Activated T-helper 9 cell treated with anti-CD3 and anti-CD28 coated beads, Interleukin-2, amount 50 U/mL, for 16 hours (primary cell): ENCODE data around the gene SAMD5.

Source experiments
- DNase-seq: peaks from one replicate; pipeline ENCODE4 v3.0.0-alpha.2; 2020; ENCODE audit warnings: low read depth

Gene SAMD5

DNA sequence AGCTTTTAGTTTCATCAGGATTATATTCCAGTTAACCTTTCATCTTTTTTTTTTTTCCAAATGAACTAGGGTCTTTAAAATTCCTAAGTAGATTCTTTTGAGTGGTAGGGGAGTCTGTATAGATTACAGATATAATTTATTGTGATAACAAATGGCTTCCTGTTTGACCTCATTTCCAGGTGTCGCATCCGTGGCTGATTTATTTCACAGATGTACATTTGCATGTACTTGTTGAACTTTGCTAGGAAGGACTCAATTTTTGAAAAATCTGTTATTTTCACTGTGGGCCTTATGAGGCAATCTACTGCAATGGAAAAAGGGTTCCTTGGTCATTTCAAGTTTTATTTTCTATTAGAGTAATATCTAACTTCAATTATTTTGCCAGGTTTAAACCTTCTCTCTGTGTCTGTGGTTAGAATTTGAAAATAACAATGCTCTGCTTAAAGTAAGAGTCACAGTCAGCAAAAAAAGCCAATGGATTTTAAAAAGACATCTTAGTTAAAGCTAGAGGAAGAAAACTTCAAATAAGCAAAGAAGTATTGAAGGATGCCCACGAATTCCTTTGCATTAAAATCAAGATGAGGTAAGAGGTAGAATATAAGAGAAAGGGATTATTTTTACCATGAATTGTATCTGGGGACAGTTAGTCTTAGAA is 57.9 kb downstream of the SAMD5 start:
- DNase-seq: no peak

DNA sequence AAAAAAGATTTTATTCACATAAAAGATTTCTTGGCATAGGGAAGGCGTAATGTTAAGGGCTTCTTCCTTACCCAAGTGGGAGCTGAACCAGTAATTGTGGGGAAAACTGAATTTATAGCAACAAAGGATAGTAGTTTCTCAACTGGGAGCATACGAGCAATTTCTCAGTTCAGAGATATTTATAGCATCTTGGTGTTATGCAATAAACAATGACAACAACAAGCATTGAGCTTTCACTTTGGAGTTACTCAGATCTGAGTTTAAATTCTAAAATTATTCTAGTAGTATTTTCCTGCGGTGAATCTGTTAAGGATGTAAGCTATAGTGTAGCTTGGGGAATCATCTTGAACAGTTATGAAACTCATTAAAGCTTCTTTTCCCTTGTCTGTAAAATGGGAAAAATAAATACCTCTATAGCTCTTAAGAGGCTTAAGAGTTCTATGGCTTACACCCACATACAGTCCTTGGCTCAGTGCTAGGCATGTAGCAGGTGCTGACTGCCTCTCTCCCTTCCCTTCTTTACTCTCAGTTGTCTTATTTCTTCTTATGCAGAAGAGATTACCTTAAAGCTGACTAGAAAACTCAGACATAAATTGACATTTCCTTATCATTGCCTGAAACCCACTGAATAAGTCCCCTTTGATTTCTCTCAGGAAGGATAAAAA is 58.8 kb downstream of the SAMD5 start:
- no peak for DNase-seq

DNA sequence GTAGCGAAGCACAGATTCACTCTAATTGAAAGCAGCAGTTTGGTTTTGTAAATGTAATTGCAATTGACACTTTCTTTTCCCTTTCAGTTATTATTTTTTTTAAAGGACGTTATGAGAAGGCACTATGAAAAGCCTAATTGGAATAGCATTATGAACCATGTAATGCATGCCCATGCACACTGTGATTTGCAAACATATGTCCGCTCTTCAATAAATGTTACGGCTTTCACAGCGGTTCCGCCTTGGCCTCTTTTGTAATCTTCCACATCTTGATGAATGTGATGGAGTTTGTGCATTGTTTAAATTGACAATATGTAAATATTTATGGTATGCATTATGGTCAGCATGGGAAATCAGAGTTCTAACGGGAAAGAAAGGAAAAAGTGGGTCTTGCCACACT is 61.3 kb downstream of the SAMD5 start:
- DNase-seq: no peak

DNA sequence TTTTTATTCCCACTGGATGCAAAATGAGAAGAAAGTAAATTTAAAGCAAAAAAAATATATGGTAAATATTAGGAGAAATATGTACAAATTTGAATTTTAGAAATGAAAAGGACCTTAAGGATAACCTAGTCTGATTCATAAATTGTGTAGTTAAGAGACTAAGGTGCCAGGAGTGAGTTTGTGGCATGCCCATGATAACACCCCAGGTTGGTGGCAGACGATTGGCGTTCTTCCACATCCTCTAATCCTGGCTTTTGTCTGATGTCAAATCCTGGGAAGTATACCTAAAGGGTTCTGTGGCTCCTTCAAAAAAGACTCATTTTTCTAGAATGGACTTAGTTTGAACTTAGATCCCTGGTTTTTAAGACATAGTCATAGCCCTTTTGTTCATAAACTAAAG is 62.2 kb downstream of the SAMD5 start:
- DNase-seq: no peak

DNA sequence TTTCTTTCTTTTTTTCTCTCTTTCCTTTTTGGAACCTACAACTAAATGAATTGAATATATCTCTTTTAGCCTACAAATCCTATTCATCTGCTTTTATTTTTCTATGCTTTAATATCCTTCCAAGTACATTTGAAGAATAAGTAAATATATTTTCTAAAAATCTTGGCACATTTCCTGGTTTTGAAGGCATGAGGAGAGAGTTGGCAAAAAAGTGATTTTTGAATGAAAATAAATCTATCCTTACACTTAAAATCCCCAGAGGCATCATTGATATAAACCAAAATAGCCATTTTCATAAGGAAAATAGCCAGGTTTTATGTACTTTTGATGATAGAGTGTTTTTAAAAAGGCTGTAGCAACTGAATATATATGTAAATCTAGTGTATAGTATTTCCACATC is 69.0 kb downstream of the SAMD5 start:
- DNase-seq: no peak

DNA sequence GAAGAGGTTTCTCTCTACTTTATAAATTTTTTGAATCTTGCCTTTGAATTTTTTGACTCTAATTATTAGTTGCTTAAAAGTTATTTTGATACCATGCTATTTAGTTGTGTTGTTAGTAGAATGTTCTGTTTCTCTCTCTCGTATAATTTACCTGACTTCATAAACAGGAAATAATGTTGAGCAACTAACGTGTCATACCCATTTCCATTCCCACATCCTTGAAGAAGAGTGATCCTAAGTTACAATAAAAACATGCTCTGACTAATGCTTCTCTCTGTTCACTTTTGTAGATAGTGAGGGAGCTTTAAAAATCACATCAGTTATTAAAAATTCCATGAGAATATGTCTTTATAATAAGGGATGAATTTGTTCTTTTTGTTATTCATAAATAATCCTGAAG is 69.7 kb downstream of the SAMD5 start:
- DNase-seq: no peak

DNA sequence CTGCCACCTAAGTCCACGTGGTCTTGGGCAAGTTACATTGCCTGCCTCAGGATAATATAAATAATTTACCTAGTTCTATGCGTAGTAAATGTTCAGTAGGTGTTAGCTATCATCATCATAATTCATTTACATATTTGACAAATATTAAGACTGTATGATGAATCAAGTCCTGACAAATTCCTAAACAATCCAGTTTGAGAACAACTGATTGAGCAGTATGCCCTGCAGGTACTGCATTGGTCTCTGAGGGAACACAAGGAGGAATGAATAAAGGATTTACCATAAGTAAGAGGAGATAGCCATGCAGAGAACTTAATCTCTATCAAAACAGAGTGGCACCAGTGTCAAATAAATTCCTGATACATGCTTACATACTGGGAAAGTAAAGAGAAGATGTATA is 70.4 kb downstream of the SAMD5 start:
- no peak for DNase-seq

DNA sequence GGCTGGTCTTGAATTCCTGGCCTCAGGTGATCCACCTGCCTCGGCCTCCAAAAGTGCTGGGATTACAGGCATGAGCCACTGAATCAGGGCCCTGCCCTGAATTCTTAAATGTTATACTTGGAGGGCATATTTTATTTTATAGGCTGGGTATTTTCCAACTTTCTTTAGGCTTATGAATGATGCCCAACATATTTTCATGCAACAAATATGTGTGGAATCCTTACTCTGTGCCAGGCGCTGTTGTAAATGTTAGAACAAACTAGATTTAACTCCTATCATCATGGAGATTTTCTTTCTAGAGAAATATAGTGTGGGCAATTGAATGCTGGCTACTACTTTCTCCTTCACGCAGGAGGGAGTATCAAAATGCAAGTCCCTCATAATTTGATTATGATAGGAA is 71.2 kb downstream of the SAMD5 start:
- DNase-seq: no peak

DNA sequence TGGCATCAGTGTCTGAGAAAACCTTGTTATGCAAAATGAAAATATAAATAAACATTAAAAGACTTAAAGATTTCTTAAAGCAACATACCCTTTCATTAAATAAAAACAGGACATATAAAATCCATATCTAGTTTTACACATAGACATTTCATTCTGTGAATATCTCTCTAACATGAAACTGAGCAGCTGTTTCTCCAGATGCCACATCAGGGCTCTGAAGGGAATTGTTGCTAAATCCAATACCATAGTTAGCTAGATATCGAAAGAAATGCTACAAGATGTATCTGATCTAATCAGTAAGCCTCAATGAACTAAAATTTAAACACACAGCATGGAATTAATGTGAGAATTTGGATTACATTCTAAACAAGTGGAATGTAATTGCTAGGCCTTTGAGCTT is 74.5 kb downstream of the SAMD5 start:
- DNase-seq: no peak

DNA sequence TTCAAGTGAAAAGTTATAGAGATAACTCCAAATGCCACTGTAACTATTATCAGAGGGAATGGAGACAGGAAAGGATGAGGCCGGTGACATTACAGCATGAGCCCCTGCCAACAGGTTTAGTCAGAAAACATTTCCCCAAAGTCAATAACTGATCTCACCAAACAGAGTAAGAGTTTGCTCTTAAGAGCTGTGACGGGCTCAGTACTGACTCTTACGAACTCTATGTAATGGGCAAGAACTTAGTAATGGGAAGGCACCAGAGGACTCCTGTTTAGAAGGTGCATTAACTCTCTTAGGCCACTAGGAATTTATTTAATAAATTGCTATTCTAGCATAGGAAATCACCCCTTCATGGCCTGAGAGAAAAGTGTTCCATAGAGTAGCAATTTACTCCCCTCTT is 76.8 kb downstream of the SAMD5 start:
- DNase-seq: no peak

DNA sequence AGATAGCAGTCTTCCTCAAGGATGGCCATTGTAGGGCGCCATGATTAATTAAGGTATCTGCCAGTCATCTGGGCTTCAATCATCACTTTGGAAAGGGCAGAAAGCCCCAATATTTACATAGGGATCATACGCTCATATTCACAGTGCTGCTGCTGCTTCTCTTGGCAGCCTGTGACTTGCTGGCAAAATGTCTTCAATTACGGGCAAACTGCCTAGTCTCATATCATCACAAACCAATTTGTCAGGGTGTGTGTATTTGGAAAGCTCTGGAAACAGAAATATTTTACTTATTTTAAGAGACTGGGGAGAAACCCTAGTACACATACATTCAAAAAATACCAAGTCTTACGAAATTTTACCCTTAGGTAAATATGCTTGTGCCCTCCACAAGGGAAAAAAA is 77.6 kb downstream of the SAMD5 start:
- DNase-seq: no peak

DNA sequence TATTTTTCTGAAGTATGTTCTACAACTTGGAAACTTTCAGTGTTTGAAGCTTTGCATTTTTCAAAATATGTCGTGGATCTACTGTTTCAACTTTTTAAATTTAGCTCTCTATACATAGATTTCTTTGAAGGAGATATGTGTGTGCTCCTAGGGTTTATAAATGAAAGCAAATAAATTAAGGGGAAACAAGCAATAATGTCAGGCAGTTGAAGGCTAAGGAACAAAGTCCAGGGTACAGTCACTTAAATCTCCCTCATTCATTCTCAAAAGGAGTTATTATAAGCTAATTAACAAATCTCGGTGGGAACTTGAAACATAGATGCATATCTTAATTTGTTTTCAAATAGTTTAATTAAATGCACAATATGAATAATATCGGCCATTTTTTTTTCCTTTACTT is 79.4 kb downstream of the SAMD5 start:
- no peak for DNase-seq

DNA sequence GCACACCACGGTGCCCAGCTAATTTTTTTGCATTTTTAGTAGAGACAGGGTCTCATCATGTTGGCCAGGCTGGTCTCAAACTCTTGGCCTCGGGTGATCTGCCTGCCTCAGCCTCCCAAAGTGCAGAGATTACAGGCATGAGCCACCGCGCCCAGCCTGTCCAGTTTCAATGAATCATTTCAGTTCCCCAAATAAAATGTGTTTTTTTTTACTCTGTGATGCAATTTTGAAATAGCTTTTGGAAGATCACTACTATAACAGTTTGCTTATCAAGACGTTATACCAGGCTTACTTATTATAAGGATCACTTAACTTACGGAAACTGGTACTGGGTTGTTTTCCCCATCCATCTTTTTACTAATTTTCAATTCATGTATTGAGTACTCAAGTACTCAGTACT is 80.0 kb downstream of the SAMD5 start:
- no peak for DNase-seq

DNA sequence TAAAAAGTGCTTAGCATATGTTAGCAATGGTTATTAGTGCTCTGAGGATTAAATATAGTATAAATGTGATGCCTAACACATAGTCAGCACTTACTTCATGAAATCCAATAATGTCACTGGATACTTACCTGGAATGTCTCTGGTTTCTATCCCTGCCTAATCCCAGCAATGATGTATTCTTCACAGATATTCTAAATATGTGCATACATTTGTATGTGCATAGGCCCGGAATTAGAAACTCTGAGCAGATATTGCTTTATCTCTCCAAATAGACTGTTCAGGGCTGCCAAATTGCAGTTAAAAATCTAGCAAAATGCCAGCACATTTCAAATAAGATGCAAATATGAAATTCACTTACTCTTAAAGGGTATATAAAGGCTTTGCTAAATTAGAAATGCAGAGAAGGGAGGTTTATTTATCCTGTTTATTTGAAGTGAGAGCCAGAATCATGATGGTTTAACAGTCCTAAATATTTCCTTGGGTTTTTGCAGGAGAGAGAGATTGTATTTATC is 81.3 kb downstream of the SAMD5 start:
- no peak for DNase-seq

DNA sequence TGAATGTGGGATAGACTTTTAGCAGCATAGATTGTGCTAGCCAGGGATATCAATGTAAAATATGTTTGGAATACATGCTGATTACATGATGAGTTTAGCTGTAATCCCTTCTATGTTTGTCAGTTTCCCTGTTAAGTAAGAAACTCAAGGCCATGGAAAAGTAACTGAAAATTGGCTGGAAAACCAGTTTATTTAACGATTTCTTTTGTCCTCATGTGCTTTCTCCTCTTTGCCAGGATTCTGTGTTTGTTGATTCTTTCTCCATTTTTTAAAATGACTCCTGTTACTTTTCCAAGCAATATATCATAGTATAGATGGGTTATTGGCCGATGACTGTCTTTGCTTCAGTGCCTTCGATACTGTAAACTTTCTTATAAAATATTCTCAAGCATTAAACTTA is 87.5 kb downstream of the SAMD5 start:
- DNase-seq: no peak

DNA sequence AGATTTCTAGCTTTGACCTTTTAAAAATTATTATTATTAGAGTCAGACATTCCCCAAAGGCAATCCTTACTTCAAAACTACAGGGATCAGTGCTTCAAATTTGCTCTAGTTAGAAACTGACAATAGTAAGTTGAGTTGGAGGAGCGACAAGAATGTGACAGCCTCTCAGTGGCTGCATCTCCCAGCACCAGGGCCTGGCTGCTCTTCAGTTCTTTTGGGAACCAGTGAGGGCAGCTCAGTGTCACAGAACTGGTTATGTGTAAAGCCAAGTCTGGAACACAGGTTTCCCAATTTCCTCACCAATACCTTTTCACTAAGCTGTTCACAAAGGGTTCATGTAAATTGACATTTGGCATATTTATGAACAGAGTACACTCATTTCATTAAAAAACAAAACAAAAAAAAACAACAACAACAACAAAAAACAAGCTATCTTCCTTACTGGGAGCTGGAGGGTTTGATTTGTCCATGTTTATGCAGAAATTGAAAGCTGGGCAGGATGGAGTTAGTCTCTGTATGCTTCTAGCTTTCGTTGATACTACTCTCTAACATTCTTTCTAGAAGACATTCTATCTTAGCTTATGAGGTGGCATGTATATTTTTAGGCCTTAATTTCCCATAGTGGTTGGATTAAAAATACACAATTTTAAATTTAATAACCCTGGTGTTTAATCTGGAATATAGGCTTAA is 95.0 kb downstream of the SAMD5 start:
- DNase-seq: no peak

DNA sequence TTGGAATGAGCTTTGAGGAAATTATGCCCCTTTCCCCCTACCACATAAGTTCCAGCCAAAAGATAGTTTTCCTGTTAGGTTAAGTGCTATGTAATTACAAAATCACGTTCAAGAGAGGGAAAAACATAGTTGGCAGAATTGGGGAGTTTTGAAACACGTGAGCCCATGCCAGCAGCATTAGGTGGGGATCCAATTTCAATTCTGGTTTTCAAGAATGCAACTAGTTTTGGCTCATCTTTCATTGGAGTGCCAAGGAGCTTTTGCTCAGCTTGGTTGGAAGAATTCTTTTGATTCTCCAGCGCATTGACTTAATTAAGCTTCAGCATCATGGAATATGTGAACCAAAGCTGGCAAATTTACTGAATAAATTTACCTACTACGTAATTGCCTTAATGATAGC is 95.9 kb downstream of the SAMD5 start:
- no peak for DNase-seq

DNA sequence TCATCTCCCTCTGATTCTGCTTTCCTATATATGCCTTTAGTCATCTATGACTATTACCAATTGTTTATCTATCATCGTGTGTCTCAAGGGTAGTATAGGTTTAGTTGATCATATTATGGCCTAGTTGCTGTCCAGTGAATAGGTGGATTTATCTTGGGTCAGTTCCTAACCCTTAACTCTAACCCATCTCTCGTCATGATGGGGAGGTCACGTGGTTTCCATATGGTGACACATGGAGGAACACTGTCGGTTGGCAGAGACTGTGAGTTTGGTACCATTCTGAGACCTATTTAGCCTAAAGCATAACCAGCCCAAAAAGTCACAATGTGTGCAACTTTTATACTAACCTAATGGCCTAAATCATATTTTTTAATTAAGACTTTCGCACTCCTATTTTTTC is 103.5 kb downstream of the SAMD5 start:
- no peak for DNase-seq

DNA sequence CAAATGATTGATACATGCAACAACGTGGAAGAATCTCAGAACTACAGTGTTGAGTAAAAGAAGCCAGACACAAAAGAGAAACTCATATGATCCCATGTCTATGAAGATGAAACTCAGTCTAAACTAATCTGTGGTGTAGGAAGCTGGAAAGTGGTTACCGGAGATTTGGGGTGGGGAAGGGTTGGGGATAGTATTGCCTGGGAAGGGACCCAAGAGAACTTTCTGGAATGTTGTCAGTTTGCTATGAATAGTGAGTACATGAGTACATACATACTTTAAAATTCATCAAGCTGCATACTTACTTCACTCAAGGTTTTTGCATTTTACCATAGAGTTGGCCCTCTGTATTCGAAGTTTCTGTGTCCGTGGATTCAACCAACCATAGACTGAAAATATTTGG is 106.0 kb downstream of the SAMD5 start:
- DNase-seq: no peak

DNA sequence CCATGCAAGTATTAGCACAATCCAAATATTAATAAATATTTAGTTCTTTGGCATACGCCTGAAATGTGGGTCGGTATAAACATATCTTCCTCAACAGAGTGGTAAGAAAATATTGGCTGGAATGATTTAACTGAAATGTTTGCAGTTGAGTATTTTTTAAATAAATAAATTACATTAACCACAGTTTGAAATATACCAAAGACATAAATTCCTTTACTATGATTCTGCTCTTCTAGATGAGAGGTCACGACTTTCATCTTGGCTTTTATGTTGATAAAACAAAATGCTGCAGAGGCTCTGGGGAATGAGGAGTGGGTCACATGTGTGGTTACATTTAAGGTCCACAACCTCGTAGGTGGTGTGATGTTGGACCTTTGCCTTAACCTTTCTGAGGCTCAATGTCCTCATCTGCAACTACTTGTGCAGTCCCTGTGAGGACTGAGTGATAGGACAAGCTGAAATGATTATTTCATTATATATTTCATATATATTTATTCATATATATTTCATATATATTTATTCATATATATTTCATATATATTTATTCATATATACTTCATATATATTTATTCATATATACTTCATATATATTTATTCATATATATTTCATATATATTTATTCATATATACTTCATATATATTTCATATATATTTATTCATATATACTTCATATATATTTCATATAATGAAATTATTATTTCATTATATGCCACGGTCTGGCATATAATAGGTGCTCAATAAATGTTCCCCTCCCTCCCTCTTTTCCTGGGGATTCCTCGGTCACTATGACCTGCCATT is 107.4 kb downstream of the SAMD5 start:
- DNase-seq: no peak

DNA sequence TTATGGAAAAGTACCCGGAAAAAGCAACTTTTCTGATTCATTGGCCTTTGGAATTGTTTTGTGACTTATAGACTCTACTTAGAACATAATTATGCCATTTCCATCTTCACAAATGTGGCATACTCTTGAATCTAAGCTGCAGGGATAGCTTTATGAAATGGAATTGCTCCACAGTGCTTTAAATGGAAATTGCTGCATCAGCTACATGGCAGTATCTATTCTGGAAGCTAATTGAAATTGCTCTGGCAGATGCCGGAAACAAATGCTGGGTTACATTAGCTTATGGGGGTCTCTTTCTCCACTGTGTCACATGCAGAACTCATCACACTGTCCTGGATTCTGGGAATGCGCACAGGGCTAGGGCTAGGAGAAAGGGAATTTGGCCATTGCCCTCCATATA is 108.9 kb downstream of the SAMD5 start:
- DNase-seq: no peak

DNA sequence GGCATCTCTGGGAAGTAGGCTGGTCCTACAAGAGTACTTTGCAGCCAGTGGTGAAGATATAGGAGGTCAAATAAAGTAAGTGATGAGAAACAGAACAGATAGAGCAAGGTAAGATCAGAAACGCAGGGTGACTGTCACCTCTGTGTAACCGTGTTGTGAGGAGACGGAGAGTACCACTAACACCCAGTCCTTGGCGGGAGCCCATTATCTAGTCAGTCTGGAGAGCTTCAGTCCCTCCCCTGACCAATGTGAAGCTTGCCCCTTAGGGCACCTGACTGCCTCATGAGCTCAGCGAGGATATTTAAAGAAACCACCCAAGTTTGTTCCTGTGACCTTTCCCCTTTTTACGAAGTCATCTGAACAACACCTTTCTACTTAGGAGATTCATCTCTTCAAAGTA is 110.0 kb downstream of the SAMD5 start:
- DNase-seq: no peak

DNA sequence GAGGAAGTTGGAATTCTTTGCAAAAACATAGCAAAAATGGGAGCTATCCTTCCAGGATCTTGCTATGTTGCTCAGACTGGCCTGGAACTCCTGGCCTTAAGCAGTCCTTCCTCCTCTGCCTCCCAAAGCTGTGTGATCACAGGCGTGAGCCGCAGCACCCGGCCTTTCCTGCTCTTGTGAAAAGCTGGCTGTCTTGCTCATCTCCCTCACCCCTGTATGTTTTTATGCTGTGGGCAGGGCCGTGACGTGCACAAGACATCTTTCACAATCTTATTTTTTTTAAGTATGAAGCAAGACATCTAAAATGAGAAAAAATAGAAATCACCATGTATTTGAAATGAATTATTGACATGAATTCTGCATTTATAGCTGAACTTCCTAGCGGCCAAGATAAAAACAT is 110.4 kb downstream of the SAMD5 start:
- DNase-seq: no peak
